ENCODE measurements around the gene MAML1.
A peak's percentile ranks its signal among the peaks of the same experiment; 100 is the strongest.

MAML1 gene

GRCh38 chr5:179716286-179716685, 16.3 kb upstream of the MAML1 start:
- H3K27me3 ChIP-seq (ENCODE audit: control insufficient read depth, insufficient read depth, low read length): no peaks in the 10 kb centered on the region
- H3K36me3 ChIP-seq (ENCODE audit: control insufficient read depth, insufficient read depth, low read length): peaks cover 60% of the 10 kb centered on the region
- no peaks in the 10 kb centered on the region for H3K4me1 ChIP-seq (ENCODE audit: control insufficient read depth, insufficient read depth, low read length)
- no peak overlapping the region for H3K9ac ChIP-seq (ENCODE audit: low read depth, low read length)
- H3K4me3 ChIP-seq (ENCODE audit: low read depth, low read length): no peak overlapping the region
- no peaks in the 10 kb centered on the region for H3K9me3 ChIP-seq (ENCODE audit: control insufficient read depth, insufficient read depth, low read length)

GRCh38 chr5:179720222-179720621, 12.4 kb upstream of the MAML1 start:
- H3K36me3 ChIP-seq (ENCODE audit: control insufficient read depth, insufficient read depth, low read length): peaks cover 74% of the 10 kb centered on the region
- H3K9me3 ChIP-seq (ENCODE audit: control insufficient read depth, insufficient read depth, low read length): no peaks in the 10 kb centered on the region
- H3K4me1 ChIP-seq (ENCODE audit: control insufficient read depth, insufficient read depth, low read length): no peaks in the 10 kb centered on the region
- H3K9ac ChIP-seq (ENCODE audit: low read depth, low read length): no peak overlapping the region
- H3K4me3 ChIP-seq (ENCODE audit: low read depth, low read length): no peak overlapping the region
- no peaks in the 10 kb centered on the region for H3K27me3 ChIP-seq (ENCODE audit: control insufficient read depth, insufficient read depth, low read length)

GRCh38 chr5:179724163-179724562, 8.5 kb upstream of the MAML1 start:
- Histone ChIP-seq H3K4me3 (ENCODE audit: low read depth, low read length) (no peak overlapping the region), H3K4me1 (ENCODE audit: control insufficient read depth, insufficient read depth, low read length) (no peaks in the 10 kb centered on the region), H3K9ac (ENCODE audit: low read depth, low read length) (no peak overlapping the region), H3K27me3 (ENCODE audit: control insufficient read depth, insufficient read depth, low read length) (no peaks in the 10 kb centered on the region), H3K36me3 (ENCODE audit: control insufficient read depth, insufficient read depth, low read length) (peaks cover 69% of the 10 kb centered on the region), H3K9me3 (ENCODE audit: control insufficient read depth, insufficient read depth, low read length) (no peaks in the 10 kb centered on the region)

- Histone ChIP-seq H3K4me3 (ENCODE audit: low read depth, low read length) (no peak overlapping the region), H3K9me3 (ENCODE audit: control insufficient read depth, insufficient read depth, low read length) (no peaks in the 10 kb centered on the region), H3K27me3 (ENCODE audit: control insufficient read depth, insufficient read depth, low read length) (no peaks in the 10 kb centered on the region), H3K4me1 (ENCODE audit: control insufficient read depth, insufficient read depth, low read length) (no peaks in the 10 kb centered on the region), H3K36me3 (ENCODE audit: control insufficient read depth, insufficient read depth, low read length) (peaks cover 62% of the 10 kb centered on the region), H3K9ac (ENCODE audit: low read depth, low read length) (no peak overlapping the region)
Observed at GRCh38 chr5:179727106-179727505, 5.5 kb upstream of the MAML1 start.

GRCh38 chr5:179729303-179729702, 3.3 kb upstream of the MAML1 start:
- Histone ChIP-seq H3K9ac (ENCODE audit: low read depth, low read length) (no peak overlapping the region), H3K4me1 (ENCODE audit: control insufficient read depth, insufficient read depth, low read length) (no peaks in the 10 kb centered on the region), H3K36me3 (ENCODE audit: control insufficient read depth, insufficient read depth, low read length) (peaks cover 40% of the 10 kb centered on the region), H3K9me3 (ENCODE audit: control insufficient read depth, insufficient read depth, low read length) (no peaks in the 10 kb centered on the region), H3K4me3 (ENCODE audit: low read depth, low read length) (no peak overlapping the region), H3K27me3 (ENCODE audit: control insufficient read depth, insufficient read depth, low read length) (no peaks in the 10 kb centered on the region)

GRCh38 chr5:179729727-179730126, 2.9 kb upstream of the MAML1 start:
- Histone ChIP-seq H3K9ac (ENCODE audit: low read depth, low read length) (no peak overlapping the region), H3K27me3 (ENCODE audit: control insufficient read depth, insufficient read depth, low read length) (no peaks in the 10 kb centered on the region), H3K4me3 (ENCODE audit: low read depth, low read length) (no peak overlapping the region), H3K9me3 (ENCODE audit: control insufficient read depth, insufficient read depth, low read length) (no peaks in the 10 kb centered on the region), H3K4me1 (ENCODE audit: control insufficient read depth, insufficient read depth, low read length) (no peaks in the 10 kb centered on the region), H3K36me3 (ENCODE audit: control insufficient read depth, insufficient read depth, low read length) (peaks cover 36% of the 10 kb centered on the region)

GRCh38 chr5:179730356-179730755, 2.3 kb upstream of the MAML1 start:
- no peaks in the 10 kb centered on the region for H3K27me3 ChIP-seq (ENCODE audit: control insufficient read depth, insufficient read depth, low read length)
- H3K9ac ChIP-seq (ENCODE audit: low read depth, low read length): no peak overlapping the region
- peaks cover 30% of the 10 kb centered on the region for H3K36me3 ChIP-seq (ENCODE audit: control insufficient read depth, insufficient read depth, low read length)
- no peak overlapping the region for H3K4me3 ChIP-seq (ENCODE audit: low read depth, low read length)
- H3K4me1 ChIP-seq (ENCODE audit: control insufficient read depth, insufficient read depth, low read length): no peaks in the 10 kb centered on the region
- no peaks in the 10 kb centered on the region for H3K9me3 ChIP-seq (ENCODE audit: control insufficient read depth, insufficient read depth, low read length)

DNA sequence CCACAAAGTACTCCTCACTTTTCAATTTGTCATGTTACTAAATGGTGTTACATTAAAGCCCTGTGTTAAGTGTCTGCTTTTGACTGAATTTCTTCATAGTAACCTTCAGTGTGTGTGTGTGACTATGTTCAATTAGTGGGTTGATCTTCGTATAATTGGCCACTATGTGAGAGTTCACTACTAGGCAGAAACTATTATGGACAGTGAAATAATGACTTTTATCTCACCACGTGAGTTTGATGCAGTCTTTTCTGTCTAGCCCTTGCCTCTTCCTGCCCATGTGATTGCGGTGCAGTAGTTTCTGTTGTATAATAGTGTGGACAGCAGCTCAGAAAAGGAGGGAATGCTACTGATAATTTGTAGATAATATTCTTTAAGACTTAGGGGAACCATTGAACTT, 1.8 kb upstream of the MAML1 start:
- Histone ChIP-seq H3K9ac (ENCODE audit: low read depth, low read length) (no peak overlapping the region), H3K9me3 (ENCODE audit: control insufficient read depth, insufficient read depth, low read length) (no peaks in the 10 kb centered on the region), H3K4me1 (ENCODE audit: control insufficient read depth, insufficient read depth, low read length) (no peaks in the 10 kb centered on the region), H3K27me3 (ENCODE audit: control insufficient read depth, insufficient read depth, low read length) (no peaks in the 10 kb centered on the region), H3K36me3 (ENCODE audit: control insufficient read depth, insufficient read depth, low read length) (peaks cover 29% of the 10 kb centered on the region), H3K4me3 (ENCODE audit: low read depth, low read length) (no peak overlapping the region)

- Histone ChIP-seq H3K27me3 (ENCODE audit: control insufficient read depth, insufficient read depth, low read length) (no peaks in the 10 kb centered on the region), H3K36me3 (ENCODE audit: control insufficient read depth, insufficient read depth, low read length) (peaks cover 23% of the 10 kb centered on the region), H3K4me3 (ENCODE audit: low read depth, low read length) (peak overlapping the region; percentile 42), H3K9me3 (ENCODE audit: control insufficient read depth, insufficient read depth, low read length) (no peaks in the 10 kb centered on the region), H3K4me1 (ENCODE audit: control insufficient read depth, insufficient read depth, low read length) (no peaks in the 10 kb centered on the region), H3K9ac (ENCODE audit: low read depth, low read length) (no peak overlapping the region)
Observed at GRCh38 chr5:179731791-179732411, 721 bp upstream of the MAML1 start.

GRCh38 chr5:179732918-179733771, 523 bp downstream of the MAML1 start:
- H3K9ac ChIP-seq (ENCODE audit: low read depth, low read length): peak overlapping the region; percentile 92
- no peaks in the 10 kb centered on the region for H3K27me3 ChIP-seq (ENCODE audit: control insufficient read depth, insufficient read depth, low read length)
- H3K4me1 ChIP-seq (ENCODE audit: control insufficient read depth, insufficient read depth, low read length): no peaks in the 10 kb centered on the region
- no peaks in the 10 kb centered on the region for H3K9me3 ChIP-seq (ENCODE audit: control insufficient read depth, insufficient read depth, low read length)
- peak overlapping the region; percentile 73 for H3K4me3 ChIP-seq (ENCODE audit: low read depth, low read length)
- H3K36me3 ChIP-seq (ENCODE audit: control insufficient read depth, insufficient read depth, low read length): peaks cover 13% of the 10 kb centered on the region

DNA sequence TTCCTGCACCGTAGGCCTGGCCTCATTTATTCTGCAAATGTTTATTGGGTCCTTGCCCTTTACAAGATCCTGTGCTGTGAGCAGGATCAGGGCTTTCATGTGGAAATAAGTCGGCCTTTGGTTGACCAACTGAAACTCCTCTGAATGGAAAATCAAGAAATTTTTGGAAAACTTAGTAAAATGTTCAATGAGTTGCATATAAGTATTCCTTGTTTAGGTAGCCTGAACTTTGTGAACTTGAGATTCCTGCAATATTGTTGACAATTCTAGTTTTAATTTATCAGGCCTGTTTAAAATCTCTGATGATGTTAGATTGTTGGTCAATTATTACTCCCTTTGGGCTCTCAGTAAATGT, 1.1 kb downstream of the MAML1 start:
- no peaks in the 10 kb centered on the region for H3K4me1 ChIP-seq (ENCODE audit: control insufficient read depth, insufficient read depth, low read length)
- H3K36me3 ChIP-seq (ENCODE audit: control insufficient read depth, insufficient read depth, low read length): peaks cover 8% of the 10 kb centered on the region
- peak overlapping the region; percentile 73 for H3K4me3 ChIP-seq (ENCODE audit: low read depth, low read length)
- peak overlapping the region; percentile 68 for H3K9ac ChIP-seq (ENCODE audit: low read depth, low read length)
- no peaks in the 10 kb centered on the region for H3K27me3 ChIP-seq (ENCODE audit: control insufficient read depth, insufficient read depth, low read length)
- H3K9me3 ChIP-seq (ENCODE audit: control insufficient read depth, insufficient read depth, low read length): no peaks in the 10 kb centered on the region

DNA sequence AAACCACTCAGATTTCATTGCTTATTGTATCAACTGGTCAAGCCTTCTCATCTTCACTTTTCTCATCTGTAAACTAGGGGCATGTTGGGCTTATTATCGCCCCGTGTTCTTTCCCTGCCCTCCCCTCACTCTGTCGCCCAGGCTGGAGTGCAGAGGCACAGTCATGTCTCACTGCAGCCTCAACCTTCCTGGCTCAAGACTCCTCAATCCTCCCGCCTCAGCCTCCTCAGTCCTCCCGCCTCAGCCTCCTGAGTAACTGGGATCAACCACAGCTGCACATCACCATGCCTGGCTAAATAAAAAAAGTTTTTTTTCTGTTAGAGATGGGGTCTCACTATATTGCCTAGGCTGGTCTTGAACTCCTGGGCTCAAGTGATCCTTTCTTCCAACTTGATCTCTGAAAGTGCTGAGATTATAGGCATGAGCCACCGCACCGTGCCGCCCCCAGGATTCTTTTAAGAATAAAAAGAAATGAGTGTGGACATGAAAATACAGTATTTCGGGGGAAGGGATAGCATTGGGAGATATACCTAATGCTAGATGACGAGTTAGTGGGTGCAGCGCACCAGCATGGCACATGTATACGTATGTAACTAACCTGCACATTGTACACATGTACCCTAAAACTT, 2.0 kb downstream of the MAML1 start:
- Histone ChIP-seq H3K36me3 (ENCODE audit: control insufficient read depth, insufficient read depth, low read length) (peaks cover 3% of the 10 kb centered on the region), H3K9me3 (ENCODE audit: control insufficient read depth, insufficient read depth, low read length) (no peaks in the 10 kb centered on the region), H3K9ac (ENCODE audit: low read depth, low read length) (no peak overlapping the region), H3K4me3 (ENCODE audit: low read depth, low read length) (no peak overlapping the region), H3K4me1 (ENCODE audit: control insufficient read depth, insufficient read depth, low read length) (no peaks in the 10 kb centered on the region), H3K27me3 (ENCODE audit: control insufficient read depth, insufficient read depth, low read length) (no peaks in the 10 kb centered on the region)
